OCI-LY7 (cell line): ENCODE data around the gene CRACR2B.

Source experiments
- EZH2phosphoT487 ChIP-seq: fragments of 200-600 bp; sonication (generic); IDR thresholded peaks from 2 replicates; pipeline ENCODE4 v1.6.1; 2018; ENCODE audit warnings: low read depth, borderline replicate concordance, mild to moderate bottlenecking, mixed run types, antibody characterized with exemption, low read length, moderate library complexity, mixed read lengths
- TF ChIP-seq, protein P1 (sequence below): fragments of 200-600 bp; sonication (generic); conservative IDR thresholded peaks from 2 replicates; pipeline ENCODE4 v1.5.1; 2014; ENCODE audit warnings: mild to moderate bottlenecking, antibody characterized with exemption, low read length, moderate library complexity, mixed read lengths

DNA sequence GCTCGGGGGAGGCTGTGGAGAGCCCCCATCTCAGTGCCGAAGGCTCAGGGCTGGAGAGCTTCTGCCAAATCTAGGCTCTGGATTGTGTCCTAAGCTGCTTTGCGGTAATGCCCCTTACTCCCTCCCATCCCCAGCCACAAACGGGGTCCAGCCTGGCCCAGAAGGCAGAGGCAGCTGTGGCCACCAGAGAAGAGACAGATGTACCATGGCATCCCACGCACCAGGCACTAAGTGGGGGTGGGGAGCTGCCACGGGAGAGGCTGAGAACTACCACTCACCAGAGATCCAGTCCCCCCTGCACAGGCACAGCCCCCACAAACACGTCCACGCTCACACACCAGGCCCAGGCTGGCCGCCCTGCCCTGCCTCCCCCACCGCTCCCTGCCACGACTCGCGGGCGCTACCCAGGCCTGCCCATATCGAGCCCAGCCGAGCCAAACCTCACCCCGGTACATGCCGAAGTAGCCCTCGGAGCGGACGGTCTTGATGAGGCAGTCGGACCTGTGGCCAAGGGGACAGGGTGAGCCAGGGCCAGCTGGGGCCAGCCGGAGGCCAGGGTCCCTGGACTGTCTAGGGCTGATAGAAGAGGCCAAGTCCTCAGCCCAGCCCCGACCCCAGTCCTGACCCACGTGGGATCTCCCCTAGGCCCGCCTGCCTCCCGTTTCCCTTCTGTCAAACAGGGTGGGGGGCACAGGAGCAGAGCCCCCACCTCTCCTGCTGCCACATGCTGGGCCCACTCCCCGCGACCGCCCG is 33.5 kb upstream of the CRACR2B start:
- TF ChIP-seq EZH2phosphoT487, result no peak
- TF ChIP-seq, protein P1, sequence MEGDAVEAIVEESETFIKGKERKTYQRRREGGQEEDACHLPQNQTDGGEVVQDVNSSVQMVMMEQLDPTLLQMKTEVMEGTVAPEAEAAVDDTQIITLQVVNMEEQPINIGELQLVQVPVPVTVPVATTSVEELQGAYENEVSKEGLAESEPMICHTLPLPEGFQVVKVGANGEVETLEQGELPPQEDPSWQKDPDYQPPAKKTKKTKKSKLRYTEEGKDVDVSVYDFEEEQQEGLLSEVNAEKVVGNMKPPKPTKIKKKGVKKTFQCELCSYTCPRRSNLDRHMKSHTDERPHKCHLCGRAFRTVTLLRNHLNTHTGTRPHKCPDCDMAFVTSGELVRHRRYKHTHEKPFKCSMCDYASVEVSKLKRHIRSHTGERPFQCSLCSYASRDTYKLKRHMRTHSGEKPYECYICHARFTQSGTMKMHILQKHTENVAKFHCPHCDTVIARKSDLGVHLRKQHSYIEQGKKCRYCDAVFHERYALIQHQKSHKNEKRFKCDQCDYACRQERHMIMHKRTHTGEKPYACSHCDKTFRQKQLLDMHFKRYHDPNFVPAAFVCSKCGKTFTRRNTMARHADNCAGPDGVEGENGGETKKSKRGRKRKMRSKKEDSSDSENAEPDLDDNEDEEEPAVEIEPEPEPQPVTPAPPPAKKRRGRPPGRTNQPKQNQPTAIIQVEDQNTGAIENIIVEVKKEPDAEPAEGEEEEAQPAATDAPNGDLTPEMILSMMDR, result no peak
